ENCODE results near the gene FAM241A. TPM values are rescaled to one million over a fixed set of nuclear protein-coding genes. Genes with fewer than 3 reads are reported as not detected.

Gene FAM241A
- total and polyA plus RNA-seq, 9 of the 15 experiments (the other 6 are each of a cell fraction or from before 2014, with no cell fraction given): 2.3 to 8.5 (median 5.3) TPM

GRCh38 chr4:112144546-112145325 lies 518 bp upstream of the FAM241A start (continued):
- TF ChIP-seq, protein P1, sequence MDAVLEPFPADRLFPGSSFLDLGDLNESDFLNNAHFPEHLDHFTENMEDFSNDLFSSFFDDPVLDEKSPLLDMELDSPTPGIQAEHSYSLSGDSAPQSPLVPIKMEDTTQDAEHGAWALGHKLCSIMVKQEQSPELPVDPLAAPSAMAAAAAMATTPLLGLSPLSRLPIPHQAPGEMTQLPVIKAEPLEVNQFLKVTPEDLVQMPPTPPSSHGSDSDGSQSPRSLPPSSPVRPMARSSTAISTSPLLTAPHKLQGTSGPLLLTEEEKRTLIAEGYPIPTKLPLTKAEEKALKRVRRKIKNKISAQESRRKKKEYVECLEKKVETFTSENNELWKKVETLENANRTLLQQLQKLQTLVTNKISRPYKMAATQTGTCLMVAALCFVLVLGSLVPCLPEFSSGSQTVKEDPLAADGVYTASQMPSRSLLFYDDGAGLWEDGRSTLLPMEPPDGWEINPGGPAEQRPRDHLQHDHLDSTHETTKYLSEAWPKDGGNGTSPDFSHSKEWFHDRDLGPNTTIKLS (IDR thresholded peaks at IDR 0.05; ENCODE audit: borderline replicate concordance, low read depth): no peak
- TF ChIP-seq ZNF644 (tag; IDR thresholded peaks at IDR 0.05; ENCODE audit: low read depth) (no peak), RBM25 (IDR thresholded peaks at IDR 0.05; ENCODE audit: low read depth, low read length, severe bottlenecking) (peak; percentile 28), SUPT5H (IDR thresholded peaks at IDR 0.05) (peak; percentile 58), CC2D1A (IDR thresholded peaks at IDR 0.05) (0 out of 2 replicates have a peak, but pooled peaks have one; percentile 25), HLTF (IDR thresholded peaks at IDR 0.05) (0 out of 2 replicates have a peak, but pooled peaks have one; percentile 50), PURB (CRISPR knock-in tag; IDR thresholded peaks at IDR 0.05; ENCODE audit: low read depth) (no peak), LARP7 (IDR thresholded peaks at IDR 0.05) (0 out of 2 replicates have a peak, but pooled peaks have one; percentile 46), NCOA1 (IDR thresholded peaks at IDR 0.05; ENCODE audit: low read depth) (peak; percentile 25; the same call in 1 of the 2 replicates), SPI1 (IDR thresholded peaks at IDR 0.05; ENCODE audit: borderline replicate concordance, low read depth, low read length) (no peak), POLR2A (conservative IDR thresholded peaks at IDR 0.05) (0 out of 2 replicates have a peak, but pooled peaks have one; percentile 27), NBN (IDR thresholded peaks at IDR 0.05; ENCODE audit: low read depth) (0 out of 2 replicates have a peak, but pooled peaks have one; percentile 40), ZNF384 (IDR thresholded peaks at IDR 0.05; ENCODE audit: low read depth, low read length) (no peak), PHF20 (IDR thresholded peaks at IDR 0.05; ENCODE audit: partially characterized antibody) (no peak), NCOA2 (IDR thresholded peaks at IDR 0.05; ENCODE audit: partially characterized antibody in 2 of 2) (no peak), DPF2 (IDR thresholded peaks at IDR 0.05) (peak; percentile 59; the same call in 1 of the 2 replicates), NFIC (IDR thresholded peaks at IDR 0.05) (no peak), ZNF551 (CRISPR knock-in tag; IDR thresholded peaks at IDR 0.05) (no peak), BMI1 (IDR thresholded peaks at IDR 0.05; ENCODE audit: low read length) (no peak), BCOR (IDR thresholded peaks at IDR 0.05) (0 out of 2 replicates have a peak, but pooled peaks have one; percentile 25), POU5F1 (IDR thresholded peaks at IDR 0.05; ENCODE audit: borderline replicate concordance, low read depth, low read length, partially characterized antibody) (no peak), SP1 (CRISPR knock-in tag; IDR thresholded peaks at IDR 0.05) (0 out of 2 replicates have a peak, but pooled peaks have one; percentile 62), FOXK2 (conservative IDR thresholded peaks at IDR 0.05 in 1 of 2, IDR thresholded peaks at IDR 0.05 in 1 of 2; ENCODE audit: low read depth in 2 of 2) (peak in 1 of 2 experiments; percentile 34; a peak in 1 of 4 replicates), ZNF212 (CRISPR knock-in tag; IDR thresholded peaks at IDR 0.05) (no peak)
- TF ChIP-seq, protein P2, sequence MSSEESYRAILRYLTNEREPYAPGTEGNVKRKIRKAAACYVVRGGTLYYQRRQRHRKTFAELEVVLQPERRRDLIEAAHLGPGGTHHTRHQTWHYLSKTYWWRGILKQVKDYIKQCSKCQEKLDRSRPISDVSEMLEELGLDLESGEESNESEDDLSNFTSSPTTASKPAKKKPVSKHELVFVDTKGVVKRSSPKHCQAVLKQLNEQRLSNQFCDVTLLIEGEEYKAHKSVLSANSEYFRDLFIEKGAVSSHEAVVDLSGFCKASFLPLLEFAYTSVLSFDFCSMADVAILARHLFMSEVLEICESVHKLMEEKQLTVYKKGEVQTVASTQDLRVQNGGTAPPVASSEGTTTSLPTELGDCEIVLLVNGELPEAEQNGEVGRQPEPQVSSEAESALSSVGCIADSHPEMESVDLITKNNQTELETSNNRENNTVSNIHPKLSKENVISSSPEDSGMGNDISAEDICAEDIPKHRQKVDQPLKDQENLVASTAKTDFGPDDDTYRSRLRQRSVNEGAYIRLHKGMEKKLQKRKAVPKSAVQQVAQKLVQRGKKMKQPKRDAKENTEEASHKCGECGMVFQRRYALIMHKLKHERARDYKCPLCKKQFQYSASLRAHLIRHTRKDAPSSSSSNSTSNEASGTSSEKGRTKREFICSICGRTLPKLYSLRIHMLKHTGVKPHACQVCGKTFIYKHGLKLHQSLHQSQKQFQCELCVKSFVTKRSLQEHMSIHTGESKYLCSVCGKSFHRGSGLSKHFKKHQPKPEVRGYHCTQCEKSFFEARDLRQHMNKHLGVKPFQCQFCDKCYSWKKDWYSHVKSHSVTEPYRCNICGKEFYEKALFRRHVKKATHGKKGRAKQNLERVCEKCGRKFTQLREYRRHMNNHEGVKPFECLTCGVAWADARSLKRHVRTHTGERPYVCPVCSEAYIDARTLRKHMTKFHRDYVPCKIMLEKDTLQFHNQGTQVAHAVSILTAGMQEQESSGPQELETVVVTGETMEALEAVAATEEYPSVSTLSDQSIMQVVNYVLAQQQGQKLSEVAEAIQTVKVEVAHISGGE (CRISPR knock-in tag; IDR thresholded peaks at IDR 0.05): no peak

Data from K562 (cell line).